IMR-90 (cell line): ENCODE measurements around the gene TOMM20L. TPM values are rescaled to one million over a fixed set of nuclear protein-coding genes. Genes with fewer than 3 reads are reported as not detected.

Source experiments
- ATAC-seq: fragments of 200-7000 bp; cut with Tn5 transposase; 2 replicates; pipeline ENCODE4 v1.9.1; 2020; ENCODE audit warnings: low read depth, mild to moderate bottlenecking, moderate library complexity
- BruUV-seq: library from RNA; stranded (reverse); fragments of 400-500 nt; replicated peaks from 2 replicates; lab custom pipeline; 2021; lab: Mats Ljungman, UMichigan
- CTCF ChIA-PET: fragments of 300-600 bp; formaldehyde crosslinking; extraction: SDS; loops from one replicate; lab custom pipeline; 2021; ENCODE audit warnings: antibody characterized with exemption; lab: Yijun Ruan, JAX
- POLR2A ChIA-PET: fragments of 300-600 bp; sonication (Branson Sonifier 250); formaldehyde crosslinking; loops from one replicate; lab custom pipeline; 2022; ENCODE audit warnings: antibody characterized with exemption; ENCODE audit not compliant: unreplicated experiment; lab: Charles Lee
- DNase-seq: peaks from one replicate; pipeline ENCODE4 v3.0.0; 2013
- H2AFZ ChIP-seq: replicated peaks from 2 replicates; pipeline ENCODE3; 2013; ENCODE audit warnings: low read length, mild to moderate bottlenecking; ENCODE audit not compliant: poor library complexity
- H2AK5ac ChIP-seq: 2 replicates; pipeline ENCODE4 v1.6.1; 2013; ENCODE audit warnings: low read depth, low read length, inconsistent platforms
- H2AK9ac ChIP-seq: replicated peaks from 2 replicates; pipeline ENCODE3; 2013; ENCODE audit warnings: mild to moderate bottlenecking, low read depth, low read length, moderate library complexity; ENCODE audit not compliant: poor library complexity
- H2BK120ac ChIP-seq: 2 replicates; pipeline ENCODE4 v1.6.1; 2013; ENCODE audit warnings: low read depth, low read length, inconsistent platforms
- H2BK15ac ChIP-seq: 3 replicates; pipeline ENCODE4 v1.6.1; 2013; ENCODE audit warnings: low read depth, low read length, inconsistent platforms
- H2BK20ac ChIP-seq: 2 replicates; pipeline ENCODE4 v1.6.1; 2013; ENCODE audit warnings: low read depth, mild to moderate bottlenecking, inconsistent platforms, low read length, moderate library complexity
- H2BK5ac ChIP-seq: 2 replicates; pipeline ENCODE4 v1.6.1; 2013; ENCODE audit warnings: mild to moderate bottlenecking, low read depth, low read length, inconsistent platforms; ENCODE audit not compliant: poor library complexity, severe bottlenecking
- H3K14ac ChIP-seq: replicated peaks from 2 replicates; pipeline ENCODE4 v1.6.1; 2013; ENCODE audit warnings: low read depth, low read length, inconsistent platforms
- H3K18ac ChIP-seq: 2 replicates; pipeline ENCODE4 v1.6.1; 2013; ENCODE audit warnings: low read depth, low read length, control low read depth
- H3K23ac ChIP-seq: 2 replicates; pipeline ENCODE4 v1.6.1; 2013; ENCODE audit warnings: low read depth, low read length, inconsistent platforms
- H3K27ac ChIP-seq: 2 replicates; pipeline ENCODE4 v1.5.1; 2013; ENCODE audit warnings: mild to moderate bottlenecking, control low read depth, low read length; ENCODE audit not compliant: insufficient read depth
- H3K27me3 ChIP-seq: 2 replicates; pipeline ENCODE4 v1.6.1; 2013; ENCODE audit warnings: low read length; ENCODE audit not compliant: control insufficient read depth, insufficient read depth
- H3K36me3 ChIP-seq: 2 replicates; pipeline ENCODE4 v1.6.1; 2013; ENCODE audit warnings: low read length, mixed read lengths; ENCODE audit not compliant: control insufficient read depth, insufficient read depth
- H3K4ac ChIP-seq: 2 replicates; pipeline ENCODE4 v1.6.1; 2013; ENCODE audit warnings: low read depth, low read length, inconsistent platforms
- H3K4me1 ChIP-seq: 2 replicates; pipeline ENCODE4 v1.6.1; 2013; ENCODE audit warnings: low read length, mixed read lengths; ENCODE audit not compliant: control insufficient read depth, insufficient read depth
- H3K4me2 ChIP-seq: 2 replicates; pipeline ENCODE4 v1.6.1; 2013; ENCODE audit warnings: low read depth, mild to moderate bottlenecking, control low read depth, low read length, moderate library complexity
- H3K4me3 ChIP-seq: 2 replicates; pipeline ENCODE4 v1.5.1; 2013; ENCODE audit warnings: low read depth, mild to moderate bottlenecking, control low read depth, low read length, moderate library complexity; ENCODE audit not compliant: insufficient read depth
- H3K56ac ChIP-seq: 2 replicates; pipeline ENCODE4 v1.6.1; 2013; ENCODE audit warnings: low read length, inconsistent platforms; ENCODE audit not compliant: insufficient read depth; ENCODE audit errors: extremely low read depth
- H3K79me1 ChIP-seq, 2 experiments: 2 replicates each; pipeline ENCODE4 v1.6.1; 2013; ENCODE audit warnings: low read length in 2 of 2, inconsistent platforms in 1 of 2, low read depth in 1 of 2
- H3K9ac ChIP-seq: 2 replicates; pipeline ENCODE4 v1.6.1; 2013; ENCODE audit warnings: low read depth, low read length, control low read depth
- H3K9me1 ChIP-seq: 2 replicates; pipeline ENCODE4 v1.6.1; 2013; ENCODE audit warnings: low read length, inconsistent platforms; ENCODE audit not compliant: insufficient read depth
- H3K9me3 ChIP-seq: 2 replicates; pipeline ENCODE4 v1.6.1; 2013; ENCODE audit warnings: low read length; ENCODE audit not compliant: control insufficient read depth, insufficient read depth
- H4K20me1 ChIP-seq: 2 replicates; pipeline ENCODE4 v1.6.1; 2013; ENCODE audit warnings: low read length, inconsistent platforms; ENCODE audit not compliant: insufficient read depth
- H4K5ac ChIP-seq: 2 replicates; pipeline ENCODE4 v1.6.1; 2013; ENCODE audit warnings: mild to moderate bottlenecking, low read depth, low read length, control low read depth
- H4K8ac ChIP-seq, 2 experiments: 2 replicates each; pipeline ENCODE4 v1.6.1; 2013; ENCODE audit warnings: low read depth in 2 of 2, low read length in 2 of 2, control low read depth in 1 of 2, inconsistent platforms in 1 of 2
- H4K91ac ChIP-seq: 2 replicates; pipeline ENCODE4 v1.6.1; 2013; ENCODE audit warnings: low read depth, low read length, inconsistent platforms; ENCODE audit not compliant: insufficient read depth
- BHLHE40 ChIP-seq: fragments of 150-350 bp; IDR thresholded peaks from 2 replicates; pipeline ENCODE4 v1.6.1; 2016; ENCODE audit warnings: mild to moderate bottlenecking, low read depth, low read length
- CEBPB ChIP-seq: IDR thresholded peaks from 2 replicates; pipeline ENCODE4 v1.6.1; 2012; ENCODE audit warnings: low read depth, low read length, improper control_type of control experiment
- CHD1 ChIP-seq: IDR thresholded peaks from 2 replicates; pipeline ENCODE4 v1.6.1; 2012; ENCODE audit warnings: low read depth, low read length, improper control_type of control experiment
- CTCF ChIP-seq: conservative IDR thresholded peaks from 2 replicates; pipeline ENCODE4 v1.5.1; 2012; ENCODE audit warnings: mild to moderate bottlenecking, low read depth, low read length, improper control_type of control experiment
- ELK1 ChIP-seq: fragments of 150-350 bp; IDR thresholded peaks from 2 replicates; pipeline ENCODE4 v1.6.1; 2016; ENCODE audit warnings: low read depth, mild to moderate bottlenecking, low read length, moderate library complexity, borderline replicate concordance
- FOS ChIP-seq: fragments of 150-350 bp; IDR thresholded peaks from 2 replicates; pipeline ENCODE4 v1.6.1; 2016; ENCODE audit warnings: low read depth, low read length
- MAFK ChIP-seq: IDR thresholded peaks from 2 replicates; pipeline ENCODE4 v1.6.1; 2012; ENCODE audit warnings: low read depth, low read length, improper control_type of control experiment
- MAZ ChIP-seq: IDR thresholded peaks from 2 replicates; pipeline ENCODE4 v1.6.1; 2012; ENCODE audit warnings: low read depth, mild to moderate bottlenecking, low read length, improper control_type of control experiment, moderate library complexity, borderline replicate concordance
- MXI1 ChIP-seq: IDR thresholded peaks from 2 replicates; pipeline ENCODE4 v1.6.1; 2012; ENCODE audit warnings: low read depth, mild to moderate bottlenecking, low read length, moderate library complexity, borderline replicate concordance
- NFE2L2 ChIP-seq: fragments of 150-350 bp; IDR thresholded peaks from 2 replicates; pipeline ENCODE4 v1.6.1; 2016; ENCODE audit warnings: low read depth, mild to moderate bottlenecking, low read length
- POLR2A ChIP-seq: IDR thresholded peaks from 2 replicates; pipeline ENCODE4 v1.6.1; 2012; ENCODE audit warnings: mild to moderate bottlenecking, low read depth, low read length
- RFX5 ChIP-seq: IDR thresholded peaks from 2 replicates; pipeline ENCODE4 v1.8.0; 2012; ENCODE audit warnings: low read depth, mild to moderate bottlenecking, low read length, moderate library complexity
- WGBS, 2 experiments: methylation state at CpG; one replicate each; pipeline versions ENCODE4 v1.1.5 to v1.1.7; 2013; ENCODE audit warnings: missing lambda C conversion rate in 2 of 2; ENCODE audit not compliant: insufficient read length in 1 of 2; ENCODE audit errors: extremely low coverage in 2 of 2; 5-methylcytosine and 5-hydroxymethylcytosine counted together
- dilution Hi-C: fragments of 300-500 bp; cut with HindIII; formaldehyde crosslinking; loops from one replicate; pipeline ENCODE4 v1.14.3; 2018; ENCODE audit warnings: low sequenced_read_pairs; ENCODE audit not compliant: unreplicated experiment
- in situ Hi-C: fragments of 300-500 bp; cut with MboI; formaldehyde crosslinking; loops from 3 replicates; pipeline ENCODE4 v1.14.3; 2019; ENCODE audit warnings: low sequenced_read_pairs, inconsistent platforms, mixed read lengths
- intact Hi-C: fragments of 100-400 bp; cut with micrococcal nuclease; formaldehyde crosslinking; loops from 2 replicates; pipeline ENCODE4 v1.10.0; 2022
- polyA plus RNA-seq, 3 experiments: library from polyadenylated mRNA; depleted of rRNA; stranded (reverse); fragments of >200 nt; gene quantifications; 2 replicates each; pipeline ENCODE4 v1.2.3, GENCODE V29; 2012; ENCODE audit warnings: low replicate concordance in 1 of 3
- total RNA-seq: library from RNA; depleted of rRNA; stranded (reverse); fragments of >200 nt; gene quantifications from 2 replicates; pipeline ENCODE4 v1.2.3, GENCODE V29; 2012

TOMM20L gene
- total and polyA plus RNA-seq, 2 of the 4 experiments (the other 2 are of a cell fraction) = not detected

- Histone ChIP-seq H3K9me3 (no peaks in the 10 kb centered on the region), H3K4me1 (no peaks in the 10 kb centered on the region), H2BK20ac (no peak overlapping the region), H2AK5ac (no peak overlapping the region), H3K27me3 (no peaks in the 10 kb centered on the region), H3K4me3 (no peak overlapping the region), H2BK120ac (no peak overlapping the region), H3K79me1 (no peaks in the 10 kb centered on the region), H2AFZ (no peak overlapping the region), H3K56ac (no peak overlapping the region), H3K4ac (no peak overlapping the region), H3K14ac (no peak overlapping the region), H4K91ac (no peak overlapping the region), H4K5ac (no peak overlapping the region), H3K23ac (no peak overlapping the region), H2AK9ac (no peak overlapping the region), H3K9ac (no peak overlapping the region), H3K9me1 (no peaks in the 10 kb centered on the region), H3K18ac (no peak overlapping the region), H3K36me3 (peaks cover 22% of the 10 kb centered on the region), H2BK5ac (no peak overlapping the region), H3K4me2 (no peak overlapping the region), H4K8ac (no peak overlapping the region), H4K20me1 (no peaks in the 10 kb centered on the region), H2BK15ac (no peak overlapping the region), H3K27ac (no peak overlapping the region)
- CTCF ChIA-PET = no interaction called here
- no CpG with 5 or more reads among the region's 3 CpGs for WGBS, 2 experiments
- dilution Hi-C loops = no loop called here
- TF ChIP-seq POLR2A = no peak
- TF ChIP-seq FOS = no peak
- TF ChIP-seq MXI1 = no peak
- TF ChIP-seq ELK1 = no peak
- TF ChIP-seq MAZ = no peak
- TF ChIP-seq NFE2L2 = no peak
- no peak for TF ChIP-seq RFX5
- TF ChIP-seq BHLHE40 = no peak
- no peak for TF ChIP-seq CTCF
- no peak for TF ChIP-seq MAFK
- TF ChIP-seq CEBPB = no peak
- TF ChIP-seq CHD1 = no peak
- DNase-seq (no peak), ATAC-seq (no peak)
- intact Hi-C loops = no loop called here
- no TSS peak for BruUV-seq
- in situ Hi-C loops = no loop called here
- POLR2A ChIA-PET = no interaction called here
Measured at GRCh38 chr14:58408681-58409215, 13.0 kb downstream of the TOMM20L start.
